Gastroesophageal sphincter (tissue), 4 donors: Measurements from ENCODE around the gene FGF1. TPM values are rescaled to one million over a fixed set of nuclear protein-coding genes. Genes with fewer than 3 reads are reported as not detected.

ENCODE experiments used
- ATAC-seq: fragments of 150-250 bp; one replicate; pipeline ENCODE4 v1.9.1; 2016; ENCODE audit warnings: mild to moderate bottlenecking, moderate library complexity
- H3K27ac ChIP-seq, 4 donors: fragments of 200-600 bp; sonication (generic) in 3 of 4; 1 replicate in 3 of 4; 2 replicates in 1 of 4; pipeline ENCODE4 v1.5.1; 2016 to 2019
- H3K27me3 ChIP-seq: fragments of 200-600 bp; sonication (generic); one replicate; pipeline ENCODE4 v1.5.1; 2019
- H3K36me3 ChIP-seq, 2 donors: fragments of 200-600 bp; sonication (generic); one replicate each; pipeline ENCODE4 v1.5.1; 2019; ENCODE audit warnings: control low read depth in 1 of 2
- H3K4me1 ChIP-seq, 3 donors: fragments of 200-600 bp; sonication (generic); 1 replicate in 2 of 3; 2 replicates in 1 of 3; pipeline ENCODE4 v1.5.1; 2016 to 2019; ENCODE audit warnings: control low read depth in 2 of 3
- H3K4me3 ChIP-seq, 2 donors: fragments of 200-600 bp; sonication (generic); one replicate each; pipeline ENCODE4 v1.5.1; 2019; ENCODE audit warnings: mild to moderate bottlenecking in 1 of 2, moderate library complexity in 1 of 2
- H3K9me3 ChIP-seq, 3 donors: fragments of 200-600 bp; sonication (generic); one replicate each; pipeline ENCODE4 v1.5.1; 2017 to 2019; ENCODE audit warnings: control low read depth in 2 of 3
- CTCF ChIP-seq, 4 experiments: fragments of 200-600 bp in 2 of 4; fragments of 450-650 bp in 2 of 4; sonication (generic) in 1 of 4; IDR thresholded peaks; one replicate each; pipeline ENCODE4 v1.5.1; 2017 to 2019; ENCODE audit warnings: antibody characterized with exemption in 4 of 4, mild to moderate bottlenecking in 2 of 4, moderate library complexity in 2 of 4
- EP300 ChIP-seq: sonication (generic); formaldehyde crosslinking; IDR thresholded peaks from one replicate; pipeline ENCODE4 v1.6.1; 2017; ENCODE audit warnings: antibody characterized with exemption, mild to moderate bottlenecking
- POLR2A ChIP-seq, 2 donors: fragments of 450-650 bp; IDR thresholded peaks; one replicate each; pipeline ENCODE4 v1.6.1; 2017; ENCODE audit warnings: antibody characterized with exemption in 2 of 2, mild to moderate bottlenecking in 2 of 2, moderate library complexity in 1 of 2
- POLR2AphosphoS5 ChIP-seq: sonication (generic); formaldehyde crosslinking; IDR thresholded peaks from one replicate; pipeline ENCODE4 v1.6.1; 2017; ENCODE audit warnings: antibody characterized with exemption
- WGBS, 2 donors: methylation state at CpG; one replicate each; pipeline ENCODE4 v1.1.5; 2018; ENCODE audit warnings: low coverage in 1 of 2; 5-methylcytosine and 5-hydroxymethylcytosine counted together
- total RNA-seq, 4 donors: library from RNA; depleted of rRNA; stranded (reverse); fragments of >200 nt; gene quantifications; one replicate each; pipeline ENCODE4 v1.1.0, GENCODE V29; 2016

The FGF1 gene
- total RNA-seq, 4 donors from 2014 or later = 0.16 to 4.2 (median 2.9) TPM

- Histone ChIP-seq H3K9me3 (no peaks in the 10 kb centered on the region), H3K36me3 (no peaks in the 10 kb centered on the region), H3K4me1 (peaks cover 0 to 17% (median 0%) of the 10 kb centered on the region in 3 donors), H3K27ac (no peak overlapping the region), H3K4me3 (no peak overlapping the region), H3K27me3 (no peaks in the 10 kb centered on the region)
- TF ChIP-seq EP300 (no peak), CTCF (IDR thresholded peaks at IDR 0.05) (peak; percentile 75 to 91 (median 88)), POLR2AphosphoS5 (no peak)
- 0 to 23% methylated on average over 2 to 3 of the region's 8 CpGs for WGBS, 2 donors
- peak; percentile 79 for ATAC-seq
Measured at GRCh38 chr5:142611154-142611553, 74.7 kb downstream of the FGF1 start.

- Histone ChIP-seq H3K27ac (no peak overlapping the region), H3K9me3 (no peaks in the 10 kb centered on the region), H3K27me3 (no peaks in the 10 kb centered on the region), H3K36me3 (no peaks in the 10 kb centered on the region), H3K4me3 (no peak overlapping the region), H3K4me1 (peaks cover 0 to 25% (median 4%) of the 10 kb centered on the region in 3 donors)
- WGBS, 2 donors = 66 to 73% methylated on average over 3 to 5 of the region's 6 CpGs
- TF ChIP-seq POLR2A (IDR thresholded peaks at IDR 0.05) (no peak), EP300 (no peak)
- ATAC-seq = no peak
Measured at GRCh38 chr5:142610176-142611001, 75.5 kb downstream of the FGF1 start.

DNA sequence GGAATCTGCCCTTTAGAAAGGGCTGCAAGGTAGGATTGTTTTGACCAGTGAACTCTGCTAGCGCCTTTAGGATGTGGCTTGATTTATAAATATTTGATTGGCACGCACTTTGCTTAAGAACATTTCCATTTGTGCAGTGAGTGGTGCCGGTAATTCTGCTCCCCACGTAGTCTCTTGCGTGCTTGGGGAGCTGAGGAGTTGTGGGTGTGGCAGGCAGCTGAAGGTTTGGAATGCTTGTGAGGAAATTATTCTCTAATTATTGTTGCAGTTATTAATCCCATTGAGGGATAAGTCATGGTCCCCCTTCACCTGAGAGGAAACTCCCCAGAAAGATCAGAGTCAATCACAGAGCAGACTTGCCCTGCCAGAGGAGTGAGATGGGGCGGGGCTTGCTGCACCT, 76.7 kb downstream of the FGF1 start:
- Histone ChIP-seq H3K4me3 (no peak overlapping the region), H3K9me3 (no peaks in the 10 kb centered on the region), H3K27ac (no peak overlapping the region), H3K27me3 (no peaks in the 10 kb centered on the region), H3K36me3 (no peaks in the 10 kb centered on the region), H3K4me1 (peaks cover 0 to 27% (median 5%) of the 10 kb centered on the region in 3 donors)
- TF ChIP-seq POLR2AphosphoS5 = no peak
- TF ChIP-seq CTCF (IDR thresholded peaks at IDR 0.05) = no peak
- TF ChIP-seq POLR2A (IDR thresholded peaks at IDR 0.05) = no peak
- TF ChIP-seq EP300 = no peak
- WGBS, 2 donors = 45 to 85% methylated on average over 4 to 6 of the region's 6 CpGs
- ATAC-seq = no peak

DNA sequence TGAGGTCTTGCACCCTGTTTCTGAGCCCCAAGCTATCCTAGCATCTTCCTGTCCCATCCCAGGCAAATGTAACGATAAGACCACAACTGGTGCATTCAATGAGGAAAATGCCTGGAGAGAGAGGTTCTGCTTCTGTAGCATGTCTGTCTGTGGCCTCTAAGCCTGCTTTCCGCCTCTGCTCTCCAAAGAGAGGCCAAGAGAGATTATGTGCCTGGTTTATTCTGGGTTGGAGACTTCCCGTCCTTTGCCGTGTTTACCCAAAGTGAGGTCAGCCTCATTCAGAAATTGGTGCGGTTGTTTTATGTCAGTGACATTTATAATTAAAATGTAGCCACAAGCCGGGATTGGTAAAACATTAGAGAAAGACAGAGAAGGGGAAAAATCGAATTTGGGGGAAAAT, 77.8 kb downstream of the FGF1 start:
- H3K4me3 ChIP-seq = no peak overlapping the region
- no peaks in the 10 kb centered on the region for H3K27me3 ChIP-seq
- peaks cover 0 to 27% (median 5%) of the 10 kb centered on the region in 3 donors for H3K4me1 ChIP-seq
- H3K36me3 ChIP-seq = no peaks in the 10 kb centered on the region
- ATAC-seq = no peak
- no peak overlapping the region for H3K27ac ChIP-seq
- no peak for TF ChIP-seq POLR2A (IDR thresholded peaks at IDR 0.05)
- no peak for TF ChIP-seq EP300
- peak; percentile 81 for TF ChIP-seq POLR2AphosphoS5
- 47 to 69% methylated on average over 5 of the region's 7 CpGs for WGBS, 2 donors
- no peaks in the 10 kb centered on the region for H3K9me3 ChIP-seq

DNA sequence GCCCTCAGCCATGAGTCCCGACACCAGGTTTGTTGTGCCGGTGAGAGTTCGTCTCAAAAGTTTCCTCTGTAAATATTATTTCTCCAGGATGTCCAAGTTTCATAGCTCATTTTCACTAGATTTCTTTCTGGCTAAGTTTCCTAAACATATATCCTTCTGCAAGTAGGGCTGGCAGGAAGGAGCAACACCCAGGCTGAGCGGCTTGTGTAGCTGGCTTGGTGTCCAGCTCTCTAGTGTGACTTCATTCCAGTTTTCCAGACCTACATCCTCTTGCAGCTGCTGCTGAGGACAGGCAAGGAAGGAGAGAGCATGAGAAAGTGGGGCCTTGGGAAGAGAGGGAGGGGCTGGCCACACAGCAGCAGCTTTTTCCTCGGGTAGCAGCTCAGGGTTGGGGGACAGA, 80.3 kb downstream of the FGF1 start:
- no peaks in the 10 kb centered on the region for H3K9me3 ChIP-seq
- TF ChIP-seq POLR2A (IDR thresholded peaks at IDR 0.05) (no peak), CTCF (IDR thresholded peaks at IDR 0.05) (no peak), EP300 (no peak), POLR2AphosphoS5 (no peak)
- no peaks in the 10 kb centered on the region for H3K36me3 ChIP-seq
- no peak overlapping the region for H3K4me3 ChIP-seq
- peak overlapping the region in 3 of 4 donors; percentile 36 to 46 (median 44) for H3K27ac ChIP-seq
- ATAC-seq = no peak
- peaks cover 0 to 29% (median 12%) of the 10 kb centered on the region in 3 donors for H3K4me1 ChIP-seq
- H3K27me3 ChIP-seq = no peaks in the 10 kb centered on the region
- 29 to 42% methylated on average over 4 to 5 of the region's 5 CpGs for WGBS, 2 donors
